GM21360 (cell line): Measurements from ENCODE around the gene BEND6.
A peak's percentile ranks its signal among the peaks of the same experiment; 100 is the strongest.

Experiments
- ATAC-seq: cut with Tn5 transposase; IDR thresholded peaks from one replicate; pipeline ENCODE4 v1.9.1; 2021; ENCODE audit warnings: mild to moderate bottlenecking, moderate library complexity; ENCODE audit not compliant: unreplicated experiment

The BEND6 gene

GRCh38 chr6:56954403-56955170 lies at the start of gene BEND6:
Gene BEND6 (plus strand): TSS chr6:56955107. CDS start chr6:56981811, 26,704 bp downstream.
- ATAC-seq, result peak; percentile 39

GRCh38 chr6:56905378-56905777 lies 49.5 kb upstream of the BEND6 start:
- no peak for ATAC-seq

GRCh38 chr6:56906752-56907151 lies 48.2 kb upstream of the BEND6 start:
- no peak for ATAC-seq

- no peak for ATAC-seq
Measured at GRCh38 chr6:56909115-56909907, 45.6 kb upstream of the BEND6 start.

GRCh38 chr6:56911847-56912246 lies 43.1 kb upstream of the BEND6 start:
- no peak for ATAC-seq

- no peak for ATAC-seq
Measured at GRCh38 chr6:56913285-56914074, 41.4 kb upstream of the BEND6 start.

GRCh38 chr6:56914798-56915658 lies 39.9 kb upstream of the BEND6 start:
- ATAC-seq, result no peak

GRCh38 chr6:56915832-56916231 lies 39.1 kb upstream of the BEND6 start:
- no peak for ATAC-seq

GRCh38 chr6:56916849-56917551 lies 37.9 kb upstream of the BEND6 start:
- ATAC-seq, result no peak

- no peak for ATAC-seq
Measured at GRCh38 chr6:56922645-56923044, 32.3 kb upstream of the BEND6 start.

GRCh38 chr6:56923565-56923964 lies 31.3 kb upstream of the BEND6 start:
- ATAC-seq, result no peak

- ATAC-seq, result no peak
Measured at GRCh38 chr6:56927538-56928453, 27.1 kb upstream of the BEND6 start.

- ATAC-seq, result no peak
Measured at GRCh38 chr6:56930846-56931245, 24.1 kb upstream of the BEND6 start.

GRCh38 chr6:56932910-56933477 lies 21.9 kb upstream of the BEND6 start:
- no peak for ATAC-seq

- no peak for ATAC-seq
Measured at GRCh38 chr6:56933650-56934049, 21.3 kb upstream of the BEND6 start.

GRCh38 chr6:56934876-56935275 lies 20.0 kb upstream of the BEND6 start:
- ATAC-seq, result no peak

GRCh38 chr6:56936466-56936865 lies 18.4 kb upstream of the BEND6 start:
- no peak for ATAC-seq

- ATAC-seq, result no peak
Measured at GRCh38 chr6:56938649-56939191, 16.2 kb upstream of the BEND6 start.
